ENCODE data around the gene TOMM34.

DNA sequence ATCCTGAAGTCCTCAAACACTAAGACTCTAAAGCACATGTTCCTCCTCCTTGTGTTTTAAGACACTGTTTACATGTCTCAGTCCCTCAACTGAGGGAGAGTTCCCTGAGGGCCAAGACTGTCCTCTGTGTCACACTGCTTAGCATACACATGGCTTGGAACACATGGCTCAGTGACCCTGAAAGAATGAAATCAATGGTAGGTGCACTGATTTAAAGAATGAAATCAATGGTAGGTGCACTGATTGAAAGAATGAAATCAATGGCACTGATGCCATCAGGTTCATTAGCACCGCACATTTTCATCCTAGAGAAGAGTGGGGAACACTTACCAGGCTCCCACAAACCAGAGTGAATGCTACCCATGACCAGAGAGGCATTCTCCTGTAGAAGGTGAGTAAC, 9.8 kb downstream of the TOMM34 start:
- no peak for TF ChIP-seq POLR2A (IDR thresholded peaks at IDR 0.05; ENCODE audit: low read depth, low read length)
- no peak for TF ChIP-seq POLR2AphosphoS5 (IDR thresholded peaks at IDR 0.05; ENCODE audit: low read depth, low read length)
- TF ChIP-seq TAF1 (IDR thresholded peaks at IDR 0.05; ENCODE audit: borderline replicate concordance, low read depth, low read length) = no peak

All from GM12892 (cell line).